AG04449 (cell line): ENCODE data around the gene CAMK2G.

Experiments used
- CTCF ChIA-PET: fragments of 350-600 bp; formaldehyde crosslinking; extraction: SDS; loops from one replicate; lab custom pipeline; 2021; ENCODE audit warnings: antibody characterized with exemption; lab: Yijun Ruan, JAX
- POLR2A ChIA-PET: fragments of 400-600, 350-600 bp; formaldehyde crosslinking; extraction: SDS; loops from one replicate; lab custom pipeline; 2020; ENCODE audit warnings: antibody characterized with exemption, inconsistent platforms; lab: Yijun Ruan, JAX
- DNase-seq: peaks from one replicate; pipeline ENCODE4 v3.0.0-alpha.2; 2010; ENCODE audit warnings: low read depth, low spot score
- H3K4me3 ChIP-seq: 2 replicates; pipeline ENCODE4 v1.5.1; 2011; ENCODE audit warnings: low read depth, mild to moderate bottlenecking, control low read depth, low read length
- CTCF ChIP-seq: IDR thresholded peaks from one replicate; pipeline ENCODE4 v1.5.1; 2011; ENCODE audit warnings: mild to moderate bottlenecking, moderate library complexity, low read length, control low read depth, inconsistent platforms; ENCODE audit not compliant: insufficient read depth; ENCODE audit errors: missing control alignments

Gene CAMK2G

GRCh38 chr10:73810358-73810734, 64.0 kb downstream of the CAMK2G start:
- TF ChIP-seq CTCF, result no peak
- ChIA-PET POLR2A (interaction anchor here (0.7 to 1.2 kb wide), 2 partner anchors 25 to 45 kb away, joined by 4 to 6 read pairs; partner anchors contain the start of gene ZSWIM8), CTCF (interaction anchor here (0.8 to 1.7 kb wide), 4 partner anchors 24 to 62 kb away, joined by 3 to 4 read pairs (median 4); no protein-coding TSS in a partner anchor)
- DNase-seq, result no peak
- H3K4me3 ChIP-seq, result peak overlapping the region; percentile 75

DNA sequence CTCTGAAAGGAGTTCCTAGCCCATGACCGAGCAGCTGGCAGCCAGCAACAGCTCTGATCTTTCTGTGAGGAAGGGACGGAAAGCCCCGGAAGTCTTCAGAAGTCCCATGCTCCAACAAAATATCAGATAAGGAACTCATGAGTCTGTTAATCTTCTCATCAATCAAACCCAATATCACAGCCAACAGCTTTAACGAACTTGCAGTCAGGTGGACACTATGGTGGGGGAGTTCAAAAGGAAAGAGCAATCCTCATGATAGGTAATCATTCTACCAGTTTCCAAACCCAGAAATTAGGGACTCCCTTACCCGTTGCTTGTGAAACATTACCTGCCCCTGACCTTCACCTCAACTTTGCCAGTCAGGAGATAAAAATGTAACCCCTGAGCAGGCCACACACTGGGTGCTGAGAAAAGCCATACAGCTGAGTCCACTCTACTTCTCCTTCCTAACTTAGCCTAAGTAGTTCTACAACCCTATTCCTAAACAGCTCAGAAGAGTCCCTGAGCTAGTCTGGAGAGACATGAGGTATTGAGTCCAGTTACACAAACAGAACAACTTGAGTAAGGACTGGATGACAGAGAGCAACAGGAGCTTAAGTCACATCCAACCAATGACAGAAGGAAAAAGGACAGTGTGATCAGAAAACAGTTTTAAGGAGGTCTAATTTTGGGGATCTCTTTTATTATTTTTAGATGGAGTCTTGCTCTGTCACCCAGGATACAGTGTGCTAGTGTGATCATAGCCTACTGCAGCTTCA, 65.1 kb downstream of the CAMK2G start:
- no peak overlapping the region for H3K4me3 ChIP-seq
- no peak for DNase-seq
- POLR2A ChIA-PET, result no interaction called here
- CTCF ChIA-PET, result interaction anchor here (0.6 to 1.7 kb wide), 5 partner anchors 40 to 296 kb away, joined by 4 to 5 read pairs (median 4); no protein-coding TSS in a partner anchor
- no peak for TF ChIP-seq CTCF

DNA sequence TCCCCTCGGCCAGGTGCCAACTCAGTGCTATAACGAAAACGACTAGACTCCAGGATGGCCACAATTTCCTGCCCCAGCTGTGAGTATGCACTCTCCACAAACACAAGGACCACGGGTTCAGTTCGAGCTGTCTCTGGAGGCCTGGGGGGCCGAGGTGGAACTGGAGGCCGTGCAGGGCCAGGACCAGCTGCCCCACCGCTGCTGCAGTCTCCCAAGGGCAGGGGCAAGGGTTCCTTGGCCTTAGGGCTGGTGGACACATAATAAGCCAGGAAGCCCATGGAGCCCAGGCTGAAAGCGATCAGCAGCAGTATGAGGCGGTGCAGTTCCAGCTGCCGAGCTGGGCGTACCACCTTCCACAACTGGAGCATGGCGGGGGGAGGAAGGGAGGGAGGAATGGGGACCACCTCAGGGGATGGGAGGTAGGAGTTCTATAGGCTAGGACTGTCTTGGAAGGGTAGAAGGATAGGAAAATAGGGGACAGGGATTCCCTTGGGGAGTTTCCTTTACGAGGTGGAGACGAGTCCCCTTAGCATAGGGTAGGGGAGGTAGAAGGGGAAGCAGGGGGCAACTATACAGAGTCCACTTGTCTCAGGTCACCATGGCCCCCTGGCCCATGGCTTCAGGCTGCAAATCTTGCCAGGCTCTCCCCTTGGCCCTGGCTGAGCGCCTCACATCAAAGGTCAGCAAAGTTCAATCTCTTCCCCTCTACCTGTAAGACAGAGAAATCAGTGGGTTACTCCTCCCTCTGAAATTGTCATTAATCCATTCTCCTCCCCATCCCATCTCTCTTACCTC, 66.1 kb downstream of the CAMK2G start:
- POLR2A ChIA-PET, result no interaction called here
- no peak for DNase-seq
- CTCF ChIA-PET, result interaction anchor here (0.6 to 1.2 kb wide), 3 partner anchors 41 to 297 kb away, joined by 4 read pairs; no protein-coding TSS in a partner anchor
- TF ChIP-seq CTCF, result no peak
- no peak overlapping the region for H3K4me3 ChIP-seq

- DNase-seq, result no peak
- ChIA-PET CTCF (interaction anchor here (0.7 to 1.3 kb wide), 2 partner anchors 13 to 72 kb away, joined by 3 read pairs; no protein-coding TSS in a partner anchor), POLR2A (no interaction called here)
- no peak for TF ChIP-seq CTCF
- no peak overlapping the region for H3K4me3 ChIP-seq
Measured at GRCh38 chr10:73807471-73807870, 66.9 kb downstream of the CAMK2G start.

DNA sequence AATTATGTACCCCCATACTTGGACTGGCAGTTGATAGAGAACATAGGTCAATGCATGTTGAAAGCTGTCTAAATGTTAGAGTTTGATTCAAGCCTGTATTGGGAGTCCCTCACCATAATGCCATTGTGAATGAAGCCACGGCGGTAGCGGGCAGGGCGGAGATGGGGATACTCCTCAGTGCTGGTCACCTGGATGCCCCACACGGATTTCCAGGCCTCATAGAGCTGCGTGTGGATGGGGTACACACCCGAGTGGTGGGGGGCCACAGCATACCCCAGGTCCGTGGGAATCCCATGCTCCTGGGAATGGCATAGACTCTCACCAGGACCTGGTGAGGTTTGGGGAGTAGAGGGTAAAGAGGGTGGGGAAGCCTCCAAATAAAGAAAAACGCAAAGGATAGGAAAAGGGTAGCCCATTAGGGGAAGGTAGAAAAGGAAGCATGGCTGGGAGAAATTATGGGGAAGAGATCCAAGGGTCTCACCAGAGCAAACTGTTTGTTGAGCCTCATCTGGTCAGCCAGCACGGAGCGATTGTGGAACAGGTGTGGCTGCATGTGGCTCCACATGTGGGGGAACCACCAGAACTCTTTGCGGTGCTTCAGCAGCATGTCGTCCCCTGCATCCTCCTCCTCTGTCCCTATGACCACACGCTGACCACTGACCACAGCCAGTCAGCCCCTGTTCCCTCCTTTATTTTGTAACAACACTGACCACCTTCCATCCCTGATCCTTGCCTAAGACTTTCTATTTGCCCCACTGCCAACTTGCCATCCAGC, 68.0 kb downstream of the CAMK2G start:
- ChIA-PET POLR2A (no interaction called here), CTCF (interaction anchor here (0.7 to 1.3 kb wide), 4 partner anchors 9 to 74 kb away, joined by 3 to 4 read pairs (median 3); no protein-coding TSS in a partner anchor)
- H3K4me3 ChIP-seq, result no peak overlapping the region
- no peak for TF ChIP-seq CTCF
- DNase-seq, result no peak
